ENCODE results near the gene OCEL1. TPM values are rescaled to one million over a fixed set of nuclear protein-coding genes. Genes with fewer than 3 reads are reported as not detected.

The OCEL1 gene, protein sequence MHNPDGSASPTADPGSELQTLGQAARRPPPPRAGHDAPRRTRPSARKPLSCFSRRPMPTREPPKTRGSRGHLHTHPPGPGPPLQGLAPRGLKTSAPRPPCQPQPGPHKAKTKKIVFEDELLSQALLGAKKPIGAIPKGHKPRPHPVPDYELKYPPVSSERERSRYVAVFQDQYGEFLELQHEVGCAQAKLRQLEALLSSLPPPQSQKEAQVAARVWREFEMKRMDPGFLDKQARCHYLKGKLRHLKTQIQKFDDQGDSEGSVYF
- 41.5 and 44.6 TPM in 2 replicates for polyA plus RNA-seq (2013)

DNA sequence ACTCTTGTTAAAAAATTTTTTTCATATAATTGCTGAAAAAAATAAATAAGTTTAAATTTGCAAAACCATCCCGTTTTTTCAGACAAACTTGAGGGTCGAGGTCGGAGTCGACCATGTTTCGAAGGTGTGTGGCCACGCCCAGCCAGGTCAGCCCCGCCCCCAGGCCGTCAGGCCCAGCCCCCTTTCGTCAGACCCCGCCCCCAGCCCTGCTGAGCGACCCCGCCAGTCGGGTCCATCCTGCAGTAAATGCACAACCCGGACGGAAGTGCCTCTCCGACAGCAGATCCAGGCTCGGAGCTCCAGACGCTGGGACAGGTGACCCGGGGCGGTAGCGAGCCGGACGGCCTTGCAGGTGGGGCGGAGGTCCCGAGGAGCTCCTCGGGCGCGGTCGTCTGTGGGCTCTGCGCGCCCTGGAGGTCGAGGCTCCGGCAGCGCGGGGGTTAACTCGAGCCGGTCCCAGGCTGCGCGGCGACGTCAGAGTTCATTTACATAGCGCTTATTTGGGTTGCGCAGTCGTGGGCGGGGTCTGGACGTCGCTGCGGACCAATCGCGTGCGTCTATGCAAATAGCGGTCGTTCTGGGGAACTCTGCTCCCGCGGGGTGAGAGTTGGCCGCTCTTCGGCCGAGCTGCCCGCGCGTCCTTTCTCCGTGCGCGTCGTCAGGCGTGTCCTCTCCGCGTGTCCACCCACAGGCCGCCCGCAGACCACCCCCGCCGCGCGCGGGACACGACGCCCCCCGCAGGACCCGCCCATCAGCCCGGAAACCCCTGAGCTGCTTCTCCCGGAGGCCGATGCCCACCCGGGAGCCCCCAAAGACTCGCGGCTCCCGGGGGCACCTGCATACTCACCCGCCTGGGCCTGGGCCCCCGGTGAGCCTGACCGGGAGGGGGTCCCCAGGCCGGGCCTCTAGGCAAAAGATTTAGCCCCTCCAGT lies at the start of gene OCEL1:
TSS of gene OCEL1 (plus strand) at position 225 of the 932 bp plus-strand sequence. CDS start at position 247, 22 bp downstream.
- Histone ChIP-seq H4K91ac (ENCODE audit: low read depth, low read length) (peak within 1 kb of the TSS; percentile 57), H3K9ac (ENCODE audit: low read length) (peak within 1 kb of the TSS; percentile 31), H3K27me3 (ENCODE audit: insufficient read depth, low read length) (no peaks in the 10 kb centered on the region), H2BK5ac (ENCODE audit: low read depth, low read length, poor library complexity) (peak within 1 kb of the TSS; percentile 67), H3K79me2 (ENCODE audit: control insufficient read depth, insufficient read depth, low read length, poor library complexity) (peaks cover 5% of the 10 kb centered on the region), H3K4me3 (ENCODE audit: low read depth, low read length) (peak within 1 kb of the TSS; percentile 72), H3K79me1 (ENCODE audit: low read length) (peaks cover 7% of the 10 kb centered on the region), H3K23ac (ENCODE audit: low read length) (no peak within 1 kb of the TSS), H4K8ac (ENCODE audit: low read depth, low read length) (peak within 1 kb of the TSS; percentile 75), H3K36me3 (ENCODE audit: control insufficient read depth in 1 of 2, insufficient read depth in 2 of 2, low read length in 2 of 2) (peaks cover 15% of the 10 kb centered on the region in 2 experiments), H3K27ac (ENCODE audit: low read depth, low read length) (peak within 1 kb of the TSS; percentile 92), H3K4me2 (ENCODE audit: low read length) (peak within 1 kb of the TSS; percentile 88), H4K12ac (ENCODE audit: low read depth, low read length) (peak within 1 kb of the TSS; percentile 85), H2BK120ac (ENCODE audit: insufficient read depth, low read length, poor library complexity) (peak within 1 kb of the TSS; percentile 48), H3K18ac (ENCODE audit: low read length) (peak within 1 kb of the TSS; percentile 76), H3K14ac (ENCODE audit: low read length) (peak within 1 kb of the TSS; percentile 75), H3K4me1 (ENCODE audit: control insufficient read depth in 1 of 2, insufficient read depth in 2 of 2, low read length in 2 of 2) (peaks cover 6 to 9% of the 10 kb centered on the region in 2 experiments), H3K4ac (ENCODE audit: low read depth, low read length) (peak within 1 kb of the TSS; percentile 82), H2AK5ac (ENCODE audit: low read length) (peak within 1 kb of the TSS; percentile 96), H2BK12ac (ENCODE audit: low read length) (peak within 1 kb of the TSS; percentile 61), H3K9me3 (ENCODE audit: insufficient read depth, low read depth, low read length) (no peaks in the 10 kb centered on the region), H2AFZ (ENCODE audit: insufficient read depth, low read length, poor library complexity) (peak within 1 kb of the TSS; percentile 13)
- peak; percentile 99 to 100 for DNase-seq
- whole genome bisulfite sequencing (ENCODE audit: extremely low coverage, insufficient coverage, insufficient read length) = no CpG with 5 or more reads among the region's 90 CpGs

DNA sequence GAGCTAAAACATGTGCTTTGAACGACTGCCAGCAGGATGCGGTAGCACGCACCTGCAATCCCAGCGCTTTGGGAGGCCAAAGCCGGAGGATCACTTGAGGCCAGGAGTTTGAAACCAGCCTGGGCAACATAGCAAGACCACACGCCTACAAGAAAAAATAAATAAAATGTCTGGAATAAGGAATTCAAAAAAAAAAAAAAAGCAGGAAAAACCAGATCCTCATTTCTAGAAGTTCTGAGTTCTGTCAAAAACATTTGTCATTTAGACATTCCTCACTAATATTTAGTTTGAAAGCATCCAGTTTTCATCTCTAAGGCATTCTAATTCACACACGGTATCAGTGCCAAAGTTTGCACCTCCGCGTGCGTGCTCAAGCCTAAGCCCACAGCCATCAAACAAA lies 47.7 kb upstream of the OCEL1 start:
- Histone ChIP-seq H3K4me3 (ENCODE audit: low read depth, low read length) (no peak overlapping the region), H3K36me3 (ENCODE audit: control insufficient read depth in 1 of 2, insufficient read depth in 2 of 2, low read length in 2 of 2) (peaks cover 59 to 61% of the 10 kb centered on the region in 2 experiments), H2BK5ac (ENCODE audit: low read depth, low read length, poor library complexity) (no peak overlapping the region), H3K18ac (ENCODE audit: low read length) (no peak overlapping the region), H3K9ac (ENCODE audit: low read length) (no peak overlapping the region), H4K8ac (ENCODE audit: low read depth, low read length) (no peak overlapping the region), H3K79me1 (ENCODE audit: low read length) (no peaks in the 10 kb centered on the region), H3K27ac (ENCODE audit: low read depth, low read length) (no peak overlapping the region), H2BK120ac (ENCODE audit: insufficient read depth, low read length, poor library complexity) (no peak overlapping the region), H3K23ac (ENCODE audit: low read length) (no peak overlapping the region), H3K4me2 (ENCODE audit: low read length) (no peak overlapping the region), H3K79me2 (ENCODE audit: control insufficient read depth, insufficient read depth, low read length, poor library complexity) (no peaks in the 10 kb centered on the region), H2BK12ac (ENCODE audit: low read length) (no peak overlapping the region), H4K91ac (ENCODE audit: low read depth, low read length) (no peak overlapping the region), H2AK5ac (ENCODE audit: low read length) (no peak overlapping the region), H2AFZ (ENCODE audit: insufficient read depth, low read length, poor library complexity) (no peak overlapping the region), H4K12ac (ENCODE audit: low read depth, low read length) (peak overlapping the region; percentile 38), H3K4ac (ENCODE audit: low read depth, low read length) (no peak overlapping the region), H3K4me1 (ENCODE audit: control insufficient read depth in 1 of 2, insufficient read depth in 2 of 2, low read length in 2 of 2) (peaks cover 0 to 3% of the 10 kb centered on the region in 2 experiments), H3K27me3 (ENCODE audit: insufficient read depth, low read length) (no peaks in the 10 kb centered on the region), H3K9me3 (ENCODE audit: insufficient read depth, low read depth, low read length) (no peaks in the 10 kb centered on the region), H3K14ac (ENCODE audit: low read length) (no peak overlapping the region)
- DNase-seq = peak; percentile 87 to 96
- no CpG with 5 or more reads among the region's 10 CpGs for WGBS (ENCODE audit: extremely low coverage, insufficient coverage, insufficient read length)

DNA sequence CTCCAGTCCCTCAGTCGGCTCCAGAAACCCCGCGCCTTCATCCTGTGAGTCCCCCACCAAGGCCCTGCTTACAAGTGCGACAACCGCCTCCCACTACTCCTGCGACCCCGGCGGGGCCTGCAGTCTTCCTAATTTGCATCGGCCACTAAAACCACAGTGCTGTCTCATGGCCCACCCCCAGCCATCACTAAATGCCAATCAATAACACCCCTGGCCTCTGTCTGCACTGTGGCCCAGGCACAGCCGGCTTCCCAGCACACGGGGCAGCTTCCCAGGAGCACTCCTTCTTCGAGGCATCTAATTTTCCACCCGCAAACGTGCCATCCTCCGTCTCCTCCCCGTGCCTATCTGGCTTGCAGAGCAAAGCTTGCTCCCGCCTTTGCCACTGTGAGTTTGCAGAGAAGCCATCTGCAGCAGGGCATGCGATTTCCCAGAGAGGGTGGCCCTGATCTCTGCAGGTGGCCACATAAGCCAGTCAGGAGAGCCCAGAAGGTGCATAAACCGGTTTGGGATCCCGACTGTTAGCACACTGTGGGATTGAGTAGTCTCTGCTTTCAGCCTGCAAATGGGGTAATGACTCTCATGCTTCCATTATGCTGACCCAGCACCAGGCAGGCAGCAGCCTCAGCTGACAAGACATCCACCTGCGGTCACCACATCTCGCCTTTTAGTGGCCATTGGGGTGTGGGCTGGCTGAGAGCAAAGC lies 44.9 kb upstream of the OCEL1 start:
- H4K12ac ChIP-seq (ENCODE audit: low read depth, low read length) = no peak overlapping the region
- H4K91ac ChIP-seq (ENCODE audit: low read depth, low read length) = no peak overlapping the region
- WGBS (ENCODE audit: extremely low coverage, insufficient coverage, insufficient read length) = no CpG with 5 or more reads among the region's 22 CpGs
- no peak overlapping the region for H3K14ac ChIP-seq (ENCODE audit: low read length)
- no peaks in the 10 kb centered on the region for H3K27me3 ChIP-seq (ENCODE audit: insufficient read depth, low read length)
- no peak overlapping the region for H3K9ac ChIP-seq (ENCODE audit: low read length)
- DNase-seq = no peak
- H2AK5ac ChIP-seq (ENCODE audit: low read length) = no peak overlapping the region
- no peak overlapping the region for H3K18ac ChIP-seq (ENCODE audit: low read length)
- H3K79me1 ChIP-seq (ENCODE audit: low read length) = no peaks in the 10 kb centered on the region
- no peak overlapping the region for H2AFZ ChIP-seq (ENCODE audit: insufficient read depth, low read length, poor library complexity)
- H3K9me3 ChIP-seq (ENCODE audit: insufficient read depth, low read depth, low read length) = no peaks in the 10 kb centered on the region
- no peak overlapping the region for H3K4me3 ChIP-seq (ENCODE audit: low read depth, low read length)
- peaks cover 59 to 67% of the 10 kb centered on the region in 2 experiments for H3K36me3 ChIP-seq (ENCODE audit: control insufficient read depth in 1 of 2, insufficient read depth in 2 of 2, low read length in 2 of 2)
- no peak overlapping the region for H3K27ac ChIP-seq (ENCODE audit: low read depth, low read length)
- no peaks in the 10 kb centered on the region for H3K79me2 ChIP-seq (ENCODE audit: control insufficient read depth, insufficient read depth, low read length, poor library complexity)
- H3K4me2 ChIP-seq (ENCODE audit: low read length) = no peak overlapping the region
- H3K23ac ChIP-seq (ENCODE audit: low read length) = no peak overlapping the region
- no peaks in the 10 kb centered on the region for H3K4me1 ChIP-seq (ENCODE audit: control insufficient read depth in 1 of 2, insufficient read depth in 2 of 2, low read length in 2 of 2)
- H4K8ac ChIP-seq (ENCODE audit: low read depth, low read length) = no peak overlapping the region
- H3K4ac ChIP-seq (ENCODE audit: low read depth, low read length) = no peak overlapping the region
- H2BK12ac ChIP-seq (ENCODE audit: low read length) = no peak overlapping the region
- no peak overlapping the region for H2BK120ac ChIP-seq (ENCODE audit: insufficient read depth, low read length, poor library complexity)
- no peak overlapping the region for H2BK5ac ChIP-seq (ENCODE audit: low read depth, low read length, poor library complexity)

DNA sequence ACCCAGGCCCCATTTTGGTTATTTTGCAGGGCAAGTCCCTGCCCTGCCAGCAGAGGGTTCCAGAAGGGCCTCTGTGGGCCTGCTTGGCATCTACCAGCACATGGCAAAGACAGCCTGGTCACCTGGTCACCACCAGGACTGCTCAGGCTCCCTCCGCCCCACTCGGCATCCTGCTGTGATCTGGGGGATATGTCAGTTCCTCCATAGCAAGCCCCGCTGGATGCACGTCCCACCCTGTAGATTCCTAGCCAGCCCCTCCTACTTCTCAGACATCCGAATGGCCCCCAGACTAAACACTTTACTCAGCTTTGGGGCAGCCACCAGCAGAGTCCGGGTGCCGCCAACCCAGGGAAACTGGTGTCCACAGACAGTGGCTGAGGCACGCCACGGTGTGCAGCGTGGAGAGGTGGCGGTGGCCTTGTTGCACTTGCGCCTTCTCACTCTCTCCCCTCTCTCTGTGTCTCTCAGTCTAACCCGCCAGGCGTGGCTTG lies 42.7 kb upstream of the OCEL1 start:
- Histone ChIP-seq H3K27ac (ENCODE audit: low read depth, low read length) (no peak overlapping the region), H3K79me1 (ENCODE audit: low read length) (no peaks in the 10 kb centered on the region), H3K4ac (ENCODE audit: low read depth, low read length) (no peak overlapping the region), H4K12ac (ENCODE audit: low read depth, low read length) (no peak overlapping the region), H3K27me3 (ENCODE audit: insufficient read depth, low read length) (no peaks in the 10 kb centered on the region), H2AK5ac (ENCODE audit: low read length) (no peak overlapping the region), H2BK5ac (ENCODE audit: low read depth, low read length, poor library complexity) (no peak overlapping the region), H3K18ac (ENCODE audit: low read length) (no peak overlapping the region), H3K9me3 (ENCODE audit: insufficient read depth, low read depth, low read length) (no peaks in the 10 kb centered on the region), H4K8ac (ENCODE audit: low read depth, low read length) (no peak overlapping the region), H3K23ac (ENCODE audit: low read length) (no peak overlapping the region), H2AFZ (ENCODE audit: insufficient read depth, low read length, poor library complexity) (no peak overlapping the region), H3K4me3 (ENCODE audit: low read depth, low read length) (no peak overlapping the region), H3K4me1 (ENCODE audit: control insufficient read depth in 1 of 2, insufficient read depth in 2 of 2, low read length in 2 of 2) (no peaks in the 10 kb centered on the region), H3K36me3 (ENCODE audit: control insufficient read depth in 1 of 2, insufficient read depth in 2 of 2, low read length in 2 of 2) (peaks cover 57 to 67% of the 10 kb centered on the region in 2 experiments), H3K9ac (ENCODE audit: low read length) (no peak overlapping the region), H3K4me2 (ENCODE audit: low read length) (no peak overlapping the region), H4K91ac (ENCODE audit: low read depth, low read length) (no peak overlapping the region), H2BK120ac (ENCODE audit: insufficient read depth, low read length, poor library complexity) (no peak overlapping the region), H3K14ac (ENCODE audit: low read length) (no peak overlapping the region), H2BK12ac (ENCODE audit: low read length) (no peak overlapping the region), H3K79me2 (ENCODE audit: control insufficient read depth, insufficient read depth, low read length, poor library complexity) (no peaks in the 10 kb centered on the region)
- no CpG with 5 or more reads among the region's 14 CpGs for WGBS (ENCODE audit: extremely low coverage, insufficient coverage, insufficient read length)
- DNase-seq = no peak
